ENCODE measurements around the gene COBL. TPM values are rescaled to one million over a fixed set of nuclear protein-coding genes. Genes with fewer than 3 reads are reported as not detected.
A peak's percentile ranks its signal among the peaks of the same experiment; 100 is the strongest.

Gene COBL
- total RNA-seq, 2 experiments from 2014 or later, result not detected

GRCh38 chr7:51187941-51188340 is 128.7 kb downstream of the COBL start:
- Mint-ChIP-seq H3K27me3 (peaks cover 4% of the 10 kb centered on the region), H3K4me3 (no peak overlapping the region), H3K36me3 (ENCODE audit: low read depth) (no peaks in the 10 kb centered on the region), H3K9me3 (no peaks in the 10 kb centered on the region), H3K4me1 (no peaks in the 10 kb centered on the region), H3K27ac (no peak overlapping the region)
- ChIA-PET CTCF (no interaction called here), POLR2A (no interaction called here)
- no peak for DNase-seq

DNA sequence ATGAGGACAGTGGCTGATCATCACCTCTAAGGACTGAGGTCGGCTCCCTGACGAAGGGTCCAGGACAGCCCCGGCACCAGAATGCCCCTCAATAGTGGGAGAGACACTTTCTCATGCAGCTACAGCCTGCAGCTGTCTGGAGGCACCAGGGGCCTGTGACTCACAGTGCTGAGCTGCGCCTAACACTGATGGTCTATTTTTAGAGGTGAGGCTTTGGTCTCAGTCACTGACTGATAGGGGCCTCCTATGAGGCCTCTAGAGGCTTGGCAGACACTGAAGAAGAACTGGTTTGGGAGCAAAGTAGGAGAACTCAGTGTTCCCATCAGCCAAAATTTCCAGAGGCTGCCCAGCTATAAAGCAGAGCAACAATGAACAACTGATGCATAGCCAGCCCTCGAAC is 130.1 kb downstream of the COBL start:
- H3K27me3 Mint-ChIP-seq, result peaks cover 3% of the 10 kb centered on the region
- ChIA-PET POLR2A (no interaction called here), CTCF (no interaction called here)
- no peak overlapping the region for H3K27ac Mint-ChIP-seq
- H3K9me3 Mint-ChIP-seq, result no peaks in the 10 kb centered on the region
- H3K36me3 Mint-ChIP-seq (ENCODE audit: low read depth), result no peaks in the 10 kb centered on the region
- no peak overlapping the region for H3K4me3 Mint-ChIP-seq
- H3K4me1 Mint-ChIP-seq, result no peaks in the 10 kb centered on the region
- DNase-seq, result no peak

- Mint-ChIP-seq H3K36me3 (ENCODE audit: low read depth) (no peaks in the 10 kb centered on the region), H3K9me3 (no peaks in the 10 kb centered on the region), H3K4me3 (no peak overlapping the region), H3K4me1 (no peaks in the 10 kb centered on the region), H3K27ac (no peak overlapping the region), H3K27me3 (peaks cover 7% of the 10 kb centered on the region)
- CTCF ChIA-PET, result interaction anchor here (0.9 kb wide), 1 partner anchor 20 kb away, joined by 3 read pairs; no protein-coding TSS in a partner anchor
- DNase-seq, result no peak
- POLR2A ChIA-PET, result no interaction called here
Measured at GRCh38 chr7:51182636-51183166, 133.9 kb downstream of the COBL start.

DNA sequence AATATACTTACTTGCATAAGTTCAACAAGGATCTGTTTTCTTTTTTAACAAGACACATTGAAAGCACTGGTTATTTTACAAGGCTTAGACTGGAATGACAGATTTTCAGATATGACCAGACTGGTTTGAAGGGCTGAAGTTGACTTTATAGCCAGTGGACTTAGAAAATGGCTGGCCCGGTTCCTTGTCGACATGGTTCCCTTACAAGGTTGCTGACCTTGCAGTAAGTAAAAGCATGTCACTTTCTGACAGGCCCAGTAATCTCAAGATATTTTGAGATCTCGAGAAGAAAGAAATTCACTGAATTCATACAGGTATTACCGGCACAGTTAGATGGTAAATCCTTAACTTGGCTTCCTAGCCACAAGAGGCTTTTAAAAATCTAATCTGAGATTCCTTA is 136.5 kb downstream of the COBL start:
- Mint-ChIP-seq H3K27me3 (peaks cover 17% of the 10 kb centered on the region), H3K4me3 (no peak overlapping the region), H3K36me3 (ENCODE audit: low read depth) (no peaks in the 10 kb centered on the region), H3K9me3 (no peaks in the 10 kb centered on the region), H3K4me1 (no peaks in the 10 kb centered on the region), H3K27ac (no peak overlapping the region)
- DNase-seq, result no peak
- ChIA-PET CTCF (no interaction called here), POLR2A (no interaction called here)

- no peaks in the 10 kb centered on the region for H3K36me3 Mint-ChIP-seq (ENCODE audit: low read depth)
- ChIA-PET CTCF (no interaction called here), POLR2A (no interaction called here)
- peaks cover 15% of the 10 kb centered on the region for H3K27me3 Mint-ChIP-seq
- no peak for DNase-seq
- no peaks in the 10 kb centered on the region for H3K9me3 Mint-ChIP-seq
- no peak overlapping the region for H3K4me3 Mint-ChIP-seq
- H3K27ac Mint-ChIP-seq, result no peak overlapping the region
- no peaks in the 10 kb centered on the region for H3K4me1 Mint-ChIP-seq
Measured at GRCh38 chr7:51175992-51176388, 140.6 kb downstream of the COBL start.

GRCh38 chr7:51175316-51175991 is 141.2 kb downstream of the COBL start:
- no peaks in the 10 kb centered on the region for H3K9me3 Mint-ChIP-seq
- CTCF ChIA-PET, result interaction anchor here (0.6 to 1.1 kb wide), 2 partner anchors 17 to 68 kb away, joined by 3 read pairs; no protein-coding TSS in a partner anchor
- POLR2A ChIA-PET, result no interaction called here
- no peaks in the 10 kb centered on the region for H3K36me3 Mint-ChIP-seq (ENCODE audit: low read depth)
- H3K27me3 Mint-ChIP-seq, result peaks cover 15% of the 10 kb centered on the region
- H3K27ac Mint-ChIP-seq, result no peak overlapping the region
- H3K4me3 Mint-ChIP-seq, result no peak overlapping the region
- no peak for DNase-seq
- no peaks in the 10 kb centered on the region for H3K4me1 Mint-ChIP-seq

DNA sequence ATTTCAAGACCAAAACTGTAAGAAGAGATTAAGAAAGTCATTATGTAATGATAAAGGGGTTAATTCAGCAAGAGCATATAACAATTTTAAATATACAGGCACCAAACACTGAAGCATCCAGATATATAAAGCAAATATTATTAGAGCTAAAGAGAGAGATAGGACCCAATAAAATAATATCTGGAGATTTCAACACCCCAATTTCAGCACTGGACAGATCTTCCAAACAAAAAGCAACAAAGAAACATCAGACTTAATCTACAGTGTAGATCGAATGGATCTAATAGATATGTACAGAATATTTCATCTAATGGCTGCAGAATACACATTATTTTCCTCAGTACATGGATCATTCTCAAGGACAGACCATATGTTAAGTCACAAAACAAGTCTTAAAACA is 151.3 kb downstream of the COBL start:
- CTCF ChIA-PET, result no interaction called here
- H3K27me3 Mint-ChIP-seq, result peaks cover 26% of the 10 kb centered on the region

DNA sequence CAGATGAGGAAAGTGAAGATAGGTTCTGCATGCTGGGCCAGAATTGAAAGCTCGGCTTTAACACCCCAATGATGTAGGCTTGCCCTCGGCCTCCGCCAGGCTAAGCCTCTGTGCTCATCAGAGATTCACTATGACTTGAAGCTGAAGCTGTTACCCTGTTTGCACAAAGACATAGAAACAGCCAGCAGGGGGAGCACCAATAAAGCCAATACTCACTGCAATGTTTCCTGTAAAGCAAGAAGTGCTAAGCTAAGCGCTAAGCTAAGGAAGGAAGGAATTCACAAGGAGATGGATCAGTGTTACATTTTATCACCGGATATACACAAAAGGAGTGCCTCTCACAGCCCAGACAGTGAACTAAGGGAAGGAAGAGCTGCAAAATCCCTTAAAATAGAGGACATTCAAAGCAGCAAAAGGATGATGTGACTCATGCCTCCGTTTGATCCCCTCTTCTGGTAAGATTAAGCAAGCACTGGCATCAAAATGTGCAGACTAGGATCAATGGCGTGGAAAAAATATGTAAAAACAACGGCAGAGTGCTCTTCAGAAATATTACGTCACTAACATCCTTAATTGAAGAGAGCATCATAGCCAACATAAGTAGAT is 153.8 kb downstream of the COBL start:
- no peak overlapping the region for H3K27ac Mint-ChIP-seq
- POLR2A ChIA-PET, result no interaction called here
- CTCF ChIA-PET, result interaction anchor here (0.8 to 1.3 kb wide), 8 partner anchors 11 to 688 kb away, joined by 3 to 11 read pairs (median 3); no protein-coding TSS in a partner anchor
- H3K9me3 Mint-ChIP-seq, result no peaks in the 10 kb centered on the region
- H3K36me3 Mint-ChIP-seq (ENCODE audit: low read depth), result no peaks in the 10 kb centered on the region
- peaks cover 29% of the 10 kb centered on the region for H3K27me3 Mint-ChIP-seq
- H3K4me3 Mint-ChIP-seq, result no peak overlapping the region
- peaks cover 3% of the 10 kb centered on the region for H3K4me1 Mint-ChIP-seq
- DNase-seq, result peak; percentile 82

More for the DNA sequence above, 151.3 kb downstream of the COBL start:
- POLR2A ChIA-PET, result no interaction called here
- peaks cover 3% of the 10 kb centered on the region for H3K4me1 Mint-ChIP-seq
- H3K4me3 Mint-ChIP-seq, result no peak overlapping the region
- no peaks in the 10 kb centered on the region for H3K9me3 Mint-ChIP-seq
- no peak overlapping the region for H3K27ac Mint-ChIP-seq
- no peaks in the 10 kb centered on the region for H3K36me3 Mint-ChIP-seq (ENCODE audit: low read depth)
- no peak for DNase-seq

DNA sequence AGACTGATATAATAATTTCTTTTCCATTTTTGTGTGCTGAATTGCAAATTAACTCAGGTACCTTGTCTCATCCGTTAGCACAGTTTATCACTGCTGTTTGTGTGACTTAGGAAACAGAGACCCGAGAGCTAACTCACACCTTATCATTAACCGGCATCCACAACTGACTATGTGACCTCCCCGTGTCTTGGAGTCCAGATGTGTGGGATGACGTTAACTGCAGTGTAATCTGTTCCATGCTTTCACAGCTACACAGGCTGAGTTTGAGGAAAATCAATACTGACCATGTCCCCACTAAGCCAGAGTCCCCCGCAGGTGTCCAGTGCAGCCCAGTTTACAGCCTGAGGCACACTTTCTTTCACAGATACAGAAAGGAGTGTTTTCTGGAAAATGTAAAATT is 154.7 kb downstream of the COBL start:
- Mint-ChIP-seq H3K4me3 (no peak overlapping the region), H3K27me3 (peaks cover 29% of the 10 kb centered on the region), H3K36me3 (ENCODE audit: low read depth) (no peaks in the 10 kb centered on the region), H3K27ac (no peak overlapping the region), H3K9me3 (no peaks in the 10 kb centered on the region), H3K4me1 (peaks cover 3% of the 10 kb centered on the region)
- CTCF ChIA-PET, result interaction anchor here (0.8 to 1.9 kb wide), 3 partner anchors 20 to 568 kb away, joined by 3 to 14 read pairs (median 3); no protein-coding TSS in a partner anchor
- no peak for DNase-seq
- POLR2A ChIA-PET, result no interaction called here

DNA sequence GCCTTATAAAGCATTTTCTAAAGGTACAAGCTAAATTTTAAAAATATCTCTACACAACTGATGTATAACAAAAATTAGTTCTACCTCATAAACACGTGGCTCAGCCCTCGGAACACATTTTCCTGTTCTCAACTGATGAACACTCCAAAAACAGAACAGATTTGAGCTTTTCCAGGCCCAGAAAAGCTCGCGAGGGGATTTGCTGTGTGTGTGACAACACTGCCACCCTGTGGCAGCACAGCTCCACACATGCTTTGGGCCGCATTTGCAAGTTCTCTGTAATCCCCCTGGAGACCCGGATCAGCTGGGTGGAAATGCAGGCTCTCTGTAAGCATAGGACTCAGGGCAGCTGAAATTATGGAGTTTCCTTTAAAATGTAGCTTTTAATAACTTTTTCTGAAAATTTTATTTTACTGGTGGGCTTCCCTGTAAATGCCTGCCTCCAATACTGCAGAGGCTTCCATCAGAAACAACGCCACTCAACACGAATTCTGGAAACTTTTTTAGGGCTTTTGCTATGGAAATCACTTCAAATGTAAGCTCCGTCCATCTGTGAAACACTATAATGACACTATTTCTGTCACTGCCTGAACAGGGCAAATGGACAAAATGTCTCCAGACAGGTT is 155.5 kb downstream of the COBL start:
- Mint-ChIP-seq H3K4me3 (no peak overlapping the region), H3K27me3 (peaks cover 22% of the 10 kb centered on the region), H3K36me3 (ENCODE audit: low read depth) (no peaks in the 10 kb centered on the region), H3K4me1 (peaks cover 3% of the 10 kb centered on the region), H3K9me3 (no peaks in the 10 kb centered on the region), H3K27ac (no peak overlapping the region)
- ChIA-PET CTCF (interaction anchor here (0.6 to 2.0 kb wide), 15 partner anchors 9 to 1069 kb away, joined by 3 to 14 read pairs (median 3); no protein-coding TSS in a partner anchor), POLR2A (no interaction called here)
- peak; percentile 56 for DNase-seq

DNA sequence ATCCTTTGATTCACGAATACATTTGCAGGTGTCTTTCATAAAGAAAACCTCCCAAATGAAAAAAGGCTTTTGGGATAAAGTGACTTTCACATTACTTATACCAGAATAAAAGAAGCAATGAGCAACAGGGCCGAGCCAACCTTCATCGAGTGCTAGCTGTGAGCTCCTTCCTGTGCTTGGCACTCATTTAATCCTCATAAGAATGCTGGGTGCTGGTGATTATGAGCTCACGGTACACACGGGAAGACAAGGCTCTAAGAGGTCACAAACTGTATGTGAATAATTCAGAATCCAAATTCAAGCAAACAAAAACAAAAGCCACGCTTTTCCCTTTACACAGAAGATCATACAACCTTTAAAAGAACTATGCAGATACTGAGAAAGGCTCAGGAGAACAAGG is 156.2 kb downstream of the COBL start:
- H3K9me3 Mint-ChIP-seq, result no peaks in the 10 kb centered on the region

DNA sequence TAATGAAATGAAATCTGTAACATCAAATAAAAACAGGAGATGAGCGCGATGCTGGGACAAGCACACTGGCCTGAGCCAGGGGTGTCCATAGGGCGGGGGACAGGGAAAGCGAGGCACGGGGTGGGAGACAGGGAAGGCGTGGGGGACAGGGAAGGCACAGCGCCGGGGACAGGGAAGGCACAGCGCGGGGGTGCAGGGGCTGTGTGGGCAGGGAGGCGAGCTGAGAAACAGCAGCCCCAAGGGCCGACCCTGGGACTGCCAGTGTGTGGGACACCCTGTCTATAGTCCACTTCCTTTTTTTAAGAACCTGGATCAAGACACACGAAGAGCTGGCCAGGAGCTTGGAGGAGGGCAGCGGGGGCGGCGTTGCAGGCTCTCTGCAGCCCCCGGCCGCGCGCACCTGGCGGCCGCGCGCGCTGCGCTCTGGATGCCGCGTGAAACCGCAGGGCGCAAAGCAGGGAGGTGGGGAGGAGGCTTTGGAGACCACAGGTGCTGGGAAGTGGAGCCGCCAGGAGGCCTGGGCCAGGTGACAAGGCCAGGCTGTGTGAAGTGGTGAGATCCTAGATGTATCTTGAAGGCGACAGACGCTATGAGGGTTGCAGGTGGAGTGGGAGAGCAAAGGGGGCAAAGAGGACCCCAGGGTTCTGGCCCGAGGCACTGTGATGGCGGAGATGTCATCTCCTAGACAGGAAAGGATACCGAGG is 157.7 kb downstream of the COBL start:
- Mint-ChIP-seq H3K36me3 (ENCODE audit: low read depth) (no peaks in the 10 kb centered on the region), H3K27ac (no peak overlapping the region), H3K4me3 (no peak overlapping the region), H3K9me3 (no peaks in the 10 kb centered on the region), H3K4me1 (peaks cover 3% of the 10 kb centered on the region), H3K27me3 (peaks cover 6% of the 10 kb centered on the region)
- DNase-seq, result no peak
- CTCF ChIA-PET, result interaction anchor here (0.8 kb wide), 1 partner anchor 16 kb away, joined by 3 read pairs; no protein-coding TSS in a partner anchor
- POLR2A ChIA-PET, result no interaction called here

More for the DNA sequence above, 156.2 kb downstream of the COBL start:
- Mint-ChIP-seq H3K4me3 (no peak overlapping the region), H3K27me3 (peaks cover 15% of the 10 kb centered on the region), H3K36me3 (ENCODE audit: low read depth) (no peaks in the 10 kb centered on the region), H3K27ac (no peak overlapping the region), H3K4me1 (peaks cover 3% of the 10 kb centered on the region)
- DNase-seq, result no peak
- CTCF ChIA-PET, result interaction anchor here (0.9 to 2.0 kb wide), 14 partner anchors 8 to 1068 kb away, joined by 3 to 14 read pairs (median 3); no protein-coding TSS in a partner anchor
- POLR2A ChIA-PET, result no interaction called here
